Activated CD4-positive, alpha-beta T cell treated with anti-CD3 and anti-CD28 coated beads, Interleukin-2, Interleukin-6, amounts not matched to agents 100 ng/mL and 50 ng/mL, durations not matched to agents 16 hours and 8 hours (primary cell): Measurements from ENCODE around the gene CAMK1D.

ENCODE experiments used
- DNase-seq: peaks from one replicate; pipeline ENCODE4 v3.0.0-alpha.2; 2020

Gene CAMK1D

DNA sequence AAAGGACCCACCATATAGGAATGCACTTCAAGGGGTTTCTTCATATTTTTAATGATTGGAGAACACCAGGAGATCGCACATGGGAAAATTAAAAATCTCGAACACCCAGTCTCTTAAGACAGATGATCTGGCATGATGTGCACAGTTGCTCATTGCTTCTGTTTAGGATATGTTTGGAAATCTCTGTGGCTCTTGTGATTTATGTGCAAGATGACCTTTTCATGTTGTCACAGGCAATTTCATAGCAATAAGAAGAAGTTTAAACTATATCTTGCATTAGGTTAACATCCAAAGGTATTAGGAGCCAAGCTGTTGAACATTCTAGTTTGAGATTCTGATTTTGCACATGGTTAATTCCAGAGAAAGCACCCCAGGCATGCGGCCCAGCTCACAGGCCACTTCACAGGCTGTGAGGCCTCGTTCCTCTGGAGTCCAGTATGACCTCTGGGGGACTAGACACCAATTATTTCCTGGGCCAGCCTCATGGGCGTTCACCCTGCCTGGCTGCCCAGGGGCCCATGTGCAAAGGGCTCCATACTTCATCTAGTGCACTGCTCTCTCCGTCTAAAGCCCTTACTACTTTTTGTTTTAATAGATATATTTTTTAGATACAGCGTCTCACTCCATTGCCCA lies 28.4 kb downstream of the CAMK1D start:
- DNase-seq: no peak

DNA sequence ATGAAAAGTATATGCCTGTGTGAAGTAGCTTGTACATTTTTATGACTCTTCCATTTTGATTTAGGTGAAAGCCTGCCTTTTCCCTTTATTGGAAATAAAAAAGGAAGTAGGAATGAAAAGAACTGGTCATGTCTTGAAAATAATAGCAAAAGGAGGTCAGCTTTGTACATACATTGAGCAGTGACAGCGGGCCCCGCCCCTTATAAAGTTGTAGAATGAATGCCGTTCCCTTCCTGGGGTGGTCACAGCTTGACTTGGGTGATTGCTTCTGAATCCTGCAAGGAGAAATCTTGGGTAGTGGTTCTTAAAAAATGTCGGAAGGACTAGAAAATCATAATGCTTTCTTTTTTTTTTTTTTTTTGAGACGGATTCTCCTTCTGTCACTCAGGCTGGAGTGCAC lies 31.7 kb downstream of the CAMK1D start:
- no peak for DNase-seq

DNA sequence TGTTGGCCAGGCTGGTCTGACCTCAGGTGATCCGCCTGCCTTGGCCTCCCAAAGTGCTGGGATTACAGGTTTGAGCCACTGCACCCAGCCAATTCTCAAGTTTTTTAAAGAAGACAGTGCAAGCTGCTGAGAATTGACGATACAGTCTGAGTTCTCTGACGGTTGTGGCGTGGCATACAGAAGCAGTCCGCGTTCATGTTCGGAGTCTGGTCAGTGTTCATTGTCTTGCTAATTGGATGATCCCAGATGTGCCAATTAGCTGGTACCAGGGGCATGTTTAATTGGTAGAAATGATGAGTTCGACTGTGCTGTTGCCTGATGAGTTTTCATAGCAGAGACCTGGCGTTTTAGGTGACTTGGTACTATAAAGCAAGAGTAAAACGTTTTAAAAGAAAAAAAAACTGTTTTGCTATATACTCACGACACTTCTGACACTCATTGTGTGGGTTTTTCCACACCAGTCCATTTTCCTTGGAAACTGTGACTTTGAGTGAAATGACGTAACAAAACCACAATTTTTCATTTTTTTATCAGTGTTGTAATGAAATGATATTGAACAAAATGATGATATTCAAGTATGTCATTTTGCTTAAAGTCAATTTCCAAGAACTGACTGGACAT lies 32.3 kb downstream of the CAMK1D start:
- peak; percentile 22 for DNase-seq

DNA sequence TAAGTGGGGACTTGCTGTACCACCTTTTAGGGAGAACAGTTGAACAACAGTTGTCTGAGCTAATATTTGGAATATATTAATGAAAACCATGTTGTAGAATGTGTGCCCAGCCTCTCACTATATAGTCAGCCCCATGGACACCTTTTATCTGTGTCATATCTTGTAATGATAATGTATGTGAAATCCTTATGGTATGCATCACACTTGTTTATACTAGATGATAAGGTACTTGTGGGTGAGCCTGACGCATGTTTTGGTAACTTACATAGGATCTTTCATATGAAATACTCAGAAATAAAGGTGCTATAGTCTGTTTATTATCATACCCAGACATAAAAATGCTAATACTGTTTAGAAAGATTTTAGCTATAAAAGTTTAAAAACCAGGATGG lies 32.8 kb downstream of the CAMK1D start:
- DNase-seq: no peak

DNA sequence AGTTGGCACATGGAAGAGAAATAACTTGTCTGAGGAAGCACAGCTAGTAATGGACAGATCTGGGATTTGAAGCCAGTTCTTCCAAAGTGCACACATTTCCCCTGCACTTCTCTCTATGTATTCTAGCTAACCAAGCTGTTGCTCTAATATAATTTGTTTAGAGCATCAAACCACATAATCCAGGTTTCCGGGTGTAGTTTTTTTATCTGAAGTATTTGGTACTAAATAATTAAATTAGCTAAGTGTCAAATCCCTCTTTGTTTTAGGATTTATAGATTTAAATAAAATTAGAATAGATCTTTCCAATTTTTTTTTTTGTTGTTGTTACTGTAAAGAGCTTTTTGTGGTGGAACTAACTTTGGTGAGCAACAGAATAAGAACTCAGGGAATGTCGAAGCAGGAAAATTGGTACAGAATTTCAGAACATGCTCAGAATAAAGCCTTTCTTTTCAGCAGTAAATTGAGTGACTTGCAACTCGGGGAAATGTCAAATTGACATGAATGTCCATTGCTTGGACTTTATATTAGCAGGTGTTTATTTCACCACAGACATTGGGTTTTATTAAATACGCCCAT lies 33.7 kb downstream of the CAMK1D start:
- no peak for DNase-seq

DNA sequence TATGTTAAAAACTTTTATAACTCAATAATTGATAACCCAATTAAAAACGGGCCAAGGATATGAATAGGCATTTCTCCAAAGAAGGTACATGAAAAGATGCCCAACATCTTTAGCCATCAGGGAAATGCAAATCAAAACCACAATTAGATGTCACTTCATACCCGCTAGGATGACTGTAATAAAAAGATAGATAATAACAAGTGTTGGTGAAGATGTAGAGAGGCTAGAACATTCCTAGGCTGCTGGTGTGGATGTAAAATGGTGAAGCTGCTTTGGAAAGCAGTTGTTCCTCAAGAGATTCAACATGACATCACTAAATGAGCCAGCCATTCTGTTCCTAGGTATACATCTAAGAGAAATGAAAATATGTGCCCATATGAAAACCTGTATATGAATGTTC lies 35.6 kb downstream of the CAMK1D start:
- DNase-seq: no peak

DNA sequence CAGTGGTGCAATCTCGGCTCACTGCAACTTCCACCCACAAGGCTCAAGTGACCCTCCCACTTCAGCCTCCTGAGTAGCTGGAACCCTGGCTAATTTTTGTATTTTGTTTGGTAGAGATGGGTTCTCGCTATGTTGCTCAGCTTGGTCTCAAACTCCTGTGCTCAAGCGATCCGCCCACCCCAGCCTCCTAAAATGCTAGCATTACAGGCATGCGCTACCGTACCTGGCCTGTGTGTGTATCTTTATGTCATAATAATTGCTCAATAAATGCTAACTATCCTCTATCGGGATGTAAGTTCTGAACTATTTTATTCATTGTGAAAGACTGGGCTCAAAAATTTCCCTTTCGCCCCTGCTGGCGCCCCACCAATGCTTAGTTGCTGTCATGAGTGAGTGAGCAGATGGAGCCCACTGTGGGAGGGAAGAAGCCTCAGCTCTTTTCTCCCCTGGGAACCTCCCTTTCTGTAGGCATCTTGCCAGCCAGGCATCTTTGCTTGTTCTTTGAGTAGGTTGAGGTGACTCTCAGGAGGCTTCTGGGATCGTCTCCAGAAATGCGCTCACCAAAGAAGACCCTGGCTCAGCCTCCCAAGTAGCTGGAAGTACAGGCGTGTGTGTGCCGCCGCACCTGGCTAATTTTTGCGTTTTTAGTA lies 38.3 kb downstream of the CAMK1D start:
- no peak for DNase-seq

DNA sequence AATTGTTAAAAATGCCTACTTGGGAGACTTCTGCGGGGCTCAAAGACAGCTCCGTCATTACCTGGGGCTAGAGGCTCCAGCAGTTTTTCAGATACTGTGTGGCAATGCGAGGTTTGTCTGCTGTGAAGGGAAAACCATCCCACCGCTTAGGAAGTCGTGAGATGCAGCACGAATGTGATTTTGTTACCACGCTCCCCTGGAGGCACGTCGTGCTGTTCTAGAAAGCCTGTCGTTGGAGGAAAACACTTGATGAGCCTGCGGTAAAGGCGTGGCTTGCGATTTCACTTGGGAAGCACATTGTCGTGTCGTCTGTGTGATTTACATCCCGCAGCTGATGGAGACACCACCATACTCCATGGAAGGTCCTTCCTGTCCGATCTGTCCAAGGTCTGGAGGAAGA lies 39.3 kb downstream of the CAMK1D start:
- DNase-seq: no peak

DNA sequence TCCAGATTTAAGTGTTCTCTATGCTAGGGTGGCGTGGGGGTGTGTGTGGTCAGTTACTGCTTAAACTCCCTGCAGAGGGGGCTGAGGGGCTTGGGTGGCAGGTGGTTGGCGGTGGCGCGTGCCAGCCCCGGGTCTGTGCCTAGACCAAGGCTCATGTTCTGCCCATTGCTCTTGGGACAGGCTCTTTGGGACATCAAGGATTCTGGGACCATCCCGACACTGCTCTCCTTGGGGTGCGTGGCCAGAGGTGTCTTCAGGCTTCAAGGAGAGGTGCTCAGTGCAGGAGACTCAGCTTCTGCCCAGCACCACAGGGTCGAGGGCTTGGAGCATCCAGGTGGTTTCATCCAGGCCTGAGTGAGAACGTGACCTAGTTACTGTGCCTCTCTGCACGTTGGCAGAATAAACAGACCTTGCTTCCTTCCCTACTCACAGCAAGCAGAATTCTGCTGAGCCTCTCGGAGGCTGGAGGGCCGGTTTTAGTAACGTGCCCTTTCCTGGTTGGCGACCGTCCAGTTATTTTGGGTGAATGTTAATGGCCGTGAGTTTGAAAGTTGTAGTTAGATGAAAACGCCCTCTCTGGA lies 39.9 kb downstream of the CAMK1D start:
- DNase-seq: no peak

DNA sequence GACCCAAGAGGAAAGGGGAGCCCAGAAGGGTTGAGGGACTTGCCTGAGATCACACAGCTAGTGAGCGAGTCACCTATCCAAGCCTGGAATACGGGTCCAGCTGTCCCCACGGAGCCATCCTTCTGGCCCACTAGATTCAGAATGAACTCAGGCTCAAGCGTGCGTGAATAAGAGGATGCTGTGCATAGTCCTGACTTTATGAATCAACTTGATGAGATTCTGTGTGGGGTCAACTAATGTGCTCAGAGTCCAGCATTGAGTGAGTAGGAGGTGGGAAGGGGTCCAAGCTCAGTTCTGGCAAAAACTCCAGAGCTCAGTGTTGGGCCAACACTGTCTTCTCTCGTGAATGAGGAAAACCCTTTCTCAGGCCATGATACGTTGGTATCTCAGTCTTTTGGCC lies 41.4 kb downstream of the CAMK1D start:
- DNase-seq: no peak

DNA sequence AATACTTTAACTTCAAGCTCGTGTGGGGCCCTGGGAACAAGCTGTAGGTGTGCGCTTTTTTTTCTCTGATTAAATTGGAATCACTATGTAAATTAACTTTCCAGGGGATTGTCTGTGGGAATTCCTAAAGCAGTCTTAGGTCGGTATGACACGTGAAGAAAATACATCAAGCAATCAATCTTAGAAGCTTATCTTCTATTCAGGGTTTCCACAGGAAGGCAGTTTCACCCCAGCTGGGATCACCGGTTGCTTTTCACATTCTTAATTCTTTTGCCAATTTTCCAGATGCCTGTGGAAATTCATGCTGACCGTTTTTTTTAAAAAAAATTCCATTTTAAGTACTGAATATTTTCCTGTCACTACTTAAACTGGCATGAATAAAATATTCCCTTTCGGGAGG lies 41.9 kb downstream of the CAMK1D start:
- DNase-seq: no peak

DNA sequence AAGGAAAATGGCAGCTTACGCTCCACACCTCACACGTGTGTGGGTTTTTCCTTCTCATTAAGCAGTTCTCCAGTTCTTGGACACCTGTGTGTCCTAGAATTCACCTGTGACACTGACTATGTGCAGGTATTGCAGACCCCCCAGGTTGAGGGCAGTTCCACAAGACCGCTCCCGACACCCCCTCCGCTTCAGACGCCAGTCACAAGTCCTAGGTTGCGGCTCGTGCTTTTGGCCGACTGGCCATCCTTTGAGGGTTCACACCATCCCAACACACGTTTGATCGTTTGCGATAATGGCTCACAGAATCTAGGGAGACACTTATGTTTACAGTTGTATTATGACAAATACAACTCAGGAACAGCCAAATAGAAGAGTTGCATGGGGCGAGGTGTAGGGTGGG lies 44.5 kb downstream of the CAMK1D start:
- no peak for DNase-seq

DNA sequence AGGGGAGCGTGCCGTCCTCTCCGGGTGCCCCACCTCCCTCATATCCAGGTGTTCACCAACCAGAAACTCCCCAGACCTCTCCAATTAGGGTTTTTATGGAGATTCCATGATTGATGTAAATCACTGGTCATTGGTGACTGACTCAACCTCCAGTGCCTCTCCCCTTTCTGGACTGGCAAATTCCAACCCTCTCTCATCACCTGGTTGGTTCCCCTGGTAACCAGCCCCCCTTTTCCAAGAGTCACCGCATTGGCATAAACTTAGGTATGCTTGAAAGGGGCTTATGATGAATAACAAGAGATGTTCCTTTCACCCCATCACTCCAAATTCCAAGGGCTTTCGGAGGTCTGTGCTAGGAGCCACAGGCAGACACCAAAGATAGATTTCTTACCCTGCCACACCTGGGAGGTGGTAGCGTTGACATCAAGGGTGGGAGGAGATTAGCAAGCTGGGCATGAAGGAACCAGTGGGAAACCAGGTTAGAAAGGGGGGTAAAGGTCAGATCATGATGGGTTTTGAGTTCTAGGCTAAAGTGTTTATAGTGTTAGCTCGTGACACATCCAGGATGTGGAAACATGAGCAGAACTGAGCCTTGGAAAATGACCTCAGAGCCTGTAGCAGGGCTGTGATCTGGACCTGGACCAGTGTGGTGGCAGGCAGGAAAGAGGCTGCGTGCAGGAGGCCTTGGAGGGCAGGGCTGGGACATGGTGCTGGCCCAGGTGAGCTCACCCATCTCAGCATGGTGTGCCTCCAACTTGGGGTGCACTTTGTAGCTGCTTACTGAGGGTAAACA lies 45.1 kb downstream of the CAMK1D start:
- no peak for DNase-seq

DNA sequence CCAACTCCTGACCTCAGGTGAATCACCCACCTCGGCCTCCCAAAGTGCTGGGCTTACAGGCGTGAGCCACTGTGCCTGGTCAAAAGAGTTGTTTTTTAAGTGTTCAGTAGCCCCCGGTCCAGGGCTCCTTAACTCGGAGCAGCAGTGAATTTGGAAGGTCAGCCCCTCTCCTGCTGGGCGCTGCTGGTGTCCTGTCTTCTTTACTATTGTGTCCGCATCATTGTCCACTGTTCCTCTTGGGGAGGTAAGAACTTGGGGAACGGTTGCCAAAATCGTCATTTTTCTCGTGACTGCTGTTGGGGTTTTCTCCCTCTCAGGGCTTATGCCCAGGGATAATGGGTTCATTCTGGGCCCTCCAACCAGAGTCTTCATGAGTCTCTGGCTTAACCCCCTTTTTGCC lies 46.7 kb downstream of the CAMK1D start:
- no peak for DNase-seq

DNA sequence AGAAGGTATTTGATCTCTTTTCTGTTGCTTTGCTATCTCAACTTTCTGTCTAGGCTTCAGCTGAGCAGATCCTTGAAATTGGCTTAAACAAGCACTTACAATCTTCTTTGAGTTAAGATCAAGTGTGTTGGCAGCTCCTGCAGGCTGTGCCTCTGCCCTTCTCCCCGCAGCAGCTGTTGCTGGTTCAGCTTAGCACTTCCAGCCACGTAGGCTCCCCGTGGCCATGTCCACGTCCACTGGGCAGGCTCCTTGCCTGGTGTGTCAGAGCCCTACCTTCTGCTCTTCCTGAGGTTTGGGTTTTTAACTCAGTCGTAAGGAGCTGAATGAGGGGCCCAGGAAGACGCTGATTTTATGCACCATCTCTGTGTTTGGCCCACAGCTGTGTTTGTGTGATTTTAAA lies 47.2 kb downstream of the CAMK1D start:
- DNase-seq: no peak

DNA sequence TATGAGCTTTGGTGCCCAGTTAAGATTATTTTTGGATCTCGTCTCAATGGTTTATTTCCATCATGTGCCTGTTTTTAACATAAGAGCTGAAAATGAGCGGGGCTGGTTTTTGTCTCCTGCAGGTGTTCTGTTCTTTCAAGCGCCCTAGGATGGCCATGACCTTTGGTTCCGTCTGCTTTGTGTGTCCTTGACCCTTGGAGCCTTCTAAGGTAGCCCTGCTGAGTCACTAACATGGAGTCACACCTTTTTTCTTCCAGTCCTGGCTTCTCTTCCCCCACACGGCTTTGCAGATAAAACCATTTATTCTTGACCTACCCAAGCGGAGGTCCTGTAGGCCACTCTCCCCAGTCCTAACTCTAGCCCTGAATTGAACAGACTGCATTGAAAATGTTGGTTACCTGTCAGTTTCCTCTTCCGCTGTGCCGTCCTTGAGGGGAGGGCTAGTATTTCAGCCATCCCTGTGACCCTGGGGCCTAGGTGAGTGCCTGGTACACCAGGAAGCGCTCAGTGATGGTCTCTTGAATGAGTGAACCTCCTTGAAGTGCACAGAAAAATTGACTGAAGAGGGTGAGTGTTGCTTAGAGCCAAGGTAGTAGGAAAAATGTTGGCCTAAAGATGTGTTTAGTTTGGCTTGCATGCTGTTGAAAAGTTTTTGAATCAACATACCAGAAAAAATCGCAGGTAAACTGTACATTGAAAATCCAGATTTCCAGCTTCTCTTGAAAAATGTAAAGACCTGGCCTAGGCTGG lies 48.0 kb downstream of the CAMK1D start:
- DNase-seq: no peak

DNA sequence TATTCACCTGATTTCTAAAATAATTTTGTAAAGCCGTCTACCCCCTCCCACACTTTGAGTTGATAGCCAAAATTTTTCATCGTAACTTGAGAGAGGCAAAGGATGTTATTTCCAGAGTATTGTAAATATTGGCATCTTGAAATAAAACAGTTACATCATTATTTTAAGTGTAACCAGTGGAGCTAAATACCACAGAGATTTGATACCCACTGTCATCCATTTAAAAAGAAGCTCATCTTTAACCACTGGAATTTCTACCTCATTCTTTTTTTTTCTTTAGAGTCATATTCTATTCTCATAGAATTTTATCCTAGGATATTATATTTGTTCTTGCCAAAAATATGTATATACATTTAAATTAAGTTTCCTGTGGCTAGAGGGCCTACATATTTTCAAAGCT lies 48.6 kb downstream of the CAMK1D start:
- DNase-seq: no peak

DNA sequence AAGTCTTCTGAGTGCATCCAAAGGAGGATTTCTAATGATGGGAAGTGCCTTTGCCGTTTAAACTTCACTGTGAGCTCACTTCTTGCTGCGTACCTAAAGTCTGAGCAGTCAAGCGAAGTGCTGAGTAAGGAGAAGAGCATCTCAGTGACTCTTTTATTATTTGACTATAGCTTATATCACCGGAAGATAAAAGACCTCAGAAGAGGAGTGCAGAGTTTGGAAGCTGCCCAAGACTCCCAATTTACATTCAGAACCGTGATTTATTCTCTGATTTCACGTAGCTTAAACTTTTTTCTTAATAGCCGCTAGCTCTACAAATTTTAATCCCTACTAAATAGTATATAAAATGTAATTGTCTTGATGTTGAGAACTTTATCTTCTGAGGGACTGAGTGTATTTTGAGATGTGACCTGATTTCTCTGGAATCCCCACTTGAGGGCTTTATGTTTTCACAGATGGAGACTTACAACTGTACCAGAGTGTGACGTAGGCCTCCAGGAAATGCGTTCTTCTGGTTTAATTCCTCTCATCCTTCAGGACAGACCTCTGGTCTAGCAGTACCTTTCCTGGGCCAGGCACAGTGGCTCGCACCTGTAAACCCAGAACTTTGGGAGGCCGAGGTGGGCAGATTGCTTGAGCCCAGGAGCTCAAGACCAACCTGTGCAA lies 51.1 kb downstream of the CAMK1D start:
- DNase-seq: no peak

DNA sequence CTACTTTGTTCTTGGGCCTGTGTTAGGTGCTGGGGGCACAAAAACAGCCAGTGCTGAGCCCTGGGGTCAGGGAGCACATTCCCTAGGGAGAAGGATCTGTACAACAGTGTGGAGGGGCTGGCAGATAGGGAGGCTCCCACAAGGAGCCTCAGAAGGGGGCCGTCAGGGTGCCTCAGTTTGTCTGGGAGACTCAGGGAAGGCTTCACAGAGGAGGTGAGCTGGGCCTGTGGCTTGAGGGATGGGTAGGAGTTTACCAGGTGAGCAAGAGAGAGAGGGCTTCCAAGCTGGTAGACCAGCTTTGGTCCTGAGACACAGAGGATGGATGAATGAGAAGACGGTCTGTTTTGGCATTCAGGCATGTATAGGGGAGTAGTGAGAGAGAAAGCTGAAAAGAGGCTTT lies 52.1 kb downstream of the CAMK1D start:
- no peak for DNase-seq

DNA sequence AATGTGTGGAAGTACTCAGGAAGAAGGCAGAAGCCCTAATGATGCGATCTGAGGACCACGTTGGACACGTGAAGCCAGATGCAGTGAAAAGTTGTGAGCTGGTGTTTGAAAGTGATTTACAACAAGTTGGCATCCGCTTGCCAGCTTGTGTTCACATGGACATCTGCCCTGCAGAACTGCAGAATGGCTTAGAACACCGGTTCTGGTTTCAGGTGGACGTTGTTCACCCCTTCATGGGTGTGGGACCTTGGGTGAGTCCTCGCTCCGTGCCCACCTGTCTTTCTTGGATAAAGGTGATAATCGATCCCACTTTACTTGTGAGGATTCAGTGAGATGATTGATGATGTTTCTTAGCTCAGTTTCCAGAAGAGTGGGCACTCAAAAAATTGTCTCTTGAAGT lies 53.8 kb downstream of the CAMK1D start:
- DNase-seq: no peak
